GM18861 (cell line): Measurements from ENCODE around the gene TLN1.

Experiments used
- ATAC-seq: cut with Tn5 transposase; IDR thresholded peaks from one replicate; pipeline ENCODE4 v1.9.1; 2021; ENCODE audit not compliant: unreplicated experiment

TLN1 gene, protein sequence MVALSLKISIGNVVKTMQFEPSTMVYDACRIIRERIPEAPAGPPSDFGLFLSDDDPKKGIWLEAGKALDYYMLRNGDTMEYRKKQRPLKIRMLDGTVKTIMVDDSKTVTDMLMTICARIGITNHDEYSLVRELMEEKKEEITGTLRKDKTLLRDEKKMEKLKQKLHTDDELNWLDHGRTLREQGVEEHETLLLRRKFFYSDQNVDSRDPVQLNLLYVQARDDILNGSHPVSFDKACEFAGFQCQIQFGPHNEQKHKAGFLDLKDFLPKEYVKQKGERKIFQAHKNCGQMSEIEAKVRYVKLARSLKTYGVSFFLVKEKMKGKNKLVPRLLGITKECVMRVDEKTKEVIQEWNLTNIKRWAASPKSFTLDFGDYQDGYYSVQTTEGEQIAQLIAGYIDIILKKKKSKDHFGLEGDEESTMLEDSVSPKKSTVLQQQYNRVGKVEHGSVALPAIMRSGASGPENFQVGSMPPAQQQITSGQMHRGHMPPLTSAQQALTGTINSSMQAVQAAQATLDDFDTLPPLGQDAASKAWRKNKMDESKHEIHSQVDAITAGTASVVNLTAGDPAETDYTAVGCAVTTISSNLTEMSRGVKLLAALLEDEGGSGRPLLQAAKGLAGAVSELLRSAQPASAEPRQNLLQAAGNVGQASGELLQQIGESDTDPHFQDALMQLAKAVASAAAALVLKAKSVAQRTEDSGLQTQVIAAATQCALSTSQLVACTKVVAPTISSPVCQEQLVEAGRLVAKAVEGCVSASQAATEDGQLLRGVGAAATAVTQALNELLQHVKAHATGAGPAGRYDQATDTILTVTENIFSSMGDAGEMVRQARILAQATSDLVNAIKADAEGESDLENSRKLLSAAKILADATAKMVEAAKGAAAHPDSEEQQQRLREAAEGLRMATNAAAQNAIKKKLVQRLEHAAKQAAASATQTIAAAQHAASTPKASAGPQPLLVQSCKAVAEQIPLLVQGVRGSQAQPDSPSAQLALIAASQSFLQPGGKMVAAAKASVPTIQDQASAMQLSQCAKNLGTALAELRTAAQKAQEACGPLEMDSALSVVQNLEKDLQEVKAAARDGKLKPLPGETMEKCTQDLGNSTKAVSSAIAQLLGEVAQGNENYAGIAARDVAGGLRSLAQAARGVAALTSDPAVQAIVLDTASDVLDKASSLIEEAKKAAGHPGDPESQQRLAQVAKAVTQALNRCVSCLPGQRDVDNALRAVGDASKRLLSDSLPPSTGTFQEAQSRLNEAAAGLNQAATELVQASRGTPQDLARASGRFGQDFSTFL (N-terminal part only)

DNA sequence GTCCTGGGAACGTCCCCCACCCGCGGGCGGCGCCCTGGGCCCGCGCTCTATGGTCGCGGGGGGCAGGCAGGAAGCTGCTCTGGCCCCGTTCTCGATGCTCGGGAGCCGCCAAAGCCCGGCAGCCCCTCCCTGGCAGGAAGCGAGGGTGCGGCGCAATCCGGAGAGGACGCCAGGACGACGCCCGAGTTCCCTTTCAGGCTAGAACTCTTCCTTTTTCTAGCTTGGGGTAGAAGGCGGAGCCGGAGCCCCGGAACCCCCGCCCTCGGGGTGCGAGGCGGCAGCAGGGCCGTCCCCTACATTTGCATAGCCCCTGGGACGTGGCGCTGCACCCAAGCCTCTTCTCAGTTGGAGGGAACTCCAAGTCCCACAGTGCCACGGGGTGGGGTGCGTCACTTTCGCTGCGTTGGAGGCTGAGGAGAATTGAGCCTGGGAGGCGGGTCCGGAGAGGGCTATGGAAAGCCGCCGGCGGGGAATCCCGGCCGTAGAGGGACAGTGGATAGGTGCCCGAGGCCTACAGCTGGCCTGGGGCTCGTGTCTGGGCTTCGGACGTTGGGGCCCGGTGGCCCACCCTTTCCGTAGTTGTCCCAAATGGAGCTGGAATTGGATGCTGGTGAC lies at the start of gene TLN1, which contains the start of gene CREB3:
Gene TLN1, minus strand, starts transcription at position 11 of the 615 bp plus-strand sequence. CDS start 6,501 bp downstream, outside the sequence.
Gene CREB3, plus strand, starts transcription at position 482 of the 615 bp plus-strand sequence. Its CDS starts 107 bp downstream, at position 589.
- ATAC-seq, result peak; percentile 71

- ATAC-seq, result no peak
These were observed 49.1 kb upstream of the TLN1 start for GRCh38 chr9:35781066-35781465.

GRCh38 chr9:35778496-35778895 lies 46.5 kb upstream of the TLN1 start:
- ATAC-seq, result no peak

- no peak for ATAC-seq
These were observed 44.0 kb upstream of the TLN1 start for GRCh38 chr9:35776018-35776417.

GRCh38 chr9:35774907-35775635 lies 43.1 kb upstream of the TLN1 start:
- no peak for ATAC-seq

- ATAC-seq, result no peak
These were observed 39.9 kb upstream of the TLN1 start for GRCh38 chr9:35771943-35772342.

DNA sequence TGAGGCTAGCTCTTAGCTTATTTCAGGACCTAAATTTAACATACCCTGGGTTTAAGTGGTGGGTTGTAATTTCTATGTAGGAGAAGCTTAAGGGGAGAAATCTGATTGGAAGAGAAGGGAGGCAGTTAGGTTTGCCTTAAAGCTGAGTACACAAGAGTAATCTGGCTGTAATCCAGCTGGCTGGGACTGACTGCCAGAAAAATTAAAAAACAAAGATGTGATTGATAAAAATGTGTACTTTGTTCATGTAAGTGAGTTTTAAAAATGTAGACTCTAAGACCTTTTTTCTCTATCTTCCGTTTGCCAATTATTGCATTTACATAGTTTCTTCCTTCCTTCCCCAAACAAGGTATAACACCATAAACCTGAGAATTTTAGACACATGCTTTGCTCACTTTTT lies 39.5 kb upstream of the TLN1 start:
- no peak for ATAC-seq

GRCh38 chr9:35771075-35771433 lies 39.1 kb upstream of the TLN1 start:
- ATAC-seq, result no peak

- no peak for ATAC-seq
These were observed 37.8 kb upstream of the TLN1 start for GRCh38 chr9:35769763-35770162.

DNA sequence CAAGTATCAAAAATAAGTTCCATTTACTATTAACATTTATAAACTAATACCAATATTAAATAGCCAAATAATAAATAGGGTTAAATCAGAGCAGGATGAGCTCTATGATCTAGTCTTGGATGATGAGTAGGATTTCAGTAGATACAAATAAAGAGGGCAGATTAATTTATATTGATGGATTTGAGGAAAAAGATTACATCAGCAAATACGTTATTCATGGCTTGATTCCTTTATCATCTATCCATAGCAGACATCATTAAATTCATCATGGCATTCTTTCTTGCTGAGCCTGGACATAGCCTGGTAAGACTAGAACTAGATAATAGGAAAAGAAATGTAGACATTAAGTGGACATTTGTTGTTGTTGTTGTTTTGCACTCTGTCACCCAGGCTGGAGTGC lies 35.5 kb upstream of the TLN1 start:
- ATAC-seq, result no peak

DNA sequence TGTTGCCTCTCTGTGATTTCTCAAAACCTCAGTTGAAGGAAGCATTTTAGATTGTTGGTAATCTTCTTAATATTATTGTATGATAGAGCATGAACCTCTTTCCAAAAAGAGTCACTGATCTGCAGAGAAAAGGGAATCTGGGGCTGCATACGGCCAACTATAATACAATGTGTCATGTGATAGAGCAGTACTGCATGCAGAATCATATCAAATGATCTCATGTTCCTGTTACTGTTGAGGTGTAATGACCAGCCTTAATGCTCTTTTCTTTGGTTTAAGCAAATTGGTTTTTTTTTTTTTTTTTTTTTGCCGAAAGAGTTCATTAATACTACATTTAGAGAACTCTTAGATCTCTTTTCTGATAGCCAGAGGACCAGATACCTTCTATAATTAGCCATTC lies 35.0 kb upstream of the TLN1 start:
- no peak for ATAC-seq

DNA sequence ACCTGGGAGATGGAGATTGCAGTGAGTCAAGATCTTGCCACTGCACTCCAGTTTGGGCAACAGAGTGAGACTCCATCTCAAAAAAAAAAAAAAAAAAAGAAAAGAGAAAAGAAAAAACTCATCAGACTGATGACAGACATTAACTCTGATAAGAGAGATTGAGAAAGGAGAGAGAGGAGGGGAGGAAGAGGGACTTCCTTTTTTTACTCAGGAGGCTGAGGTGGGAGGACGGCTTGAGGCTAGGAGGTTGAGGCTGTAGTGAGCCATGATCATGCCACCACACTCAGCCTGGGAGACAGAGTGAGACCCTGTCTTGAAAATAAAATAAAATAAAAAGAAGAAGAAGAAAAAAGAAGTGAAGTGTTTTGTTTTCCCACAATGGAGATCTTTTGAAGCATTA lies 31.8 kb upstream of the TLN1 start:
- ATAC-seq, result no peak

DNA sequence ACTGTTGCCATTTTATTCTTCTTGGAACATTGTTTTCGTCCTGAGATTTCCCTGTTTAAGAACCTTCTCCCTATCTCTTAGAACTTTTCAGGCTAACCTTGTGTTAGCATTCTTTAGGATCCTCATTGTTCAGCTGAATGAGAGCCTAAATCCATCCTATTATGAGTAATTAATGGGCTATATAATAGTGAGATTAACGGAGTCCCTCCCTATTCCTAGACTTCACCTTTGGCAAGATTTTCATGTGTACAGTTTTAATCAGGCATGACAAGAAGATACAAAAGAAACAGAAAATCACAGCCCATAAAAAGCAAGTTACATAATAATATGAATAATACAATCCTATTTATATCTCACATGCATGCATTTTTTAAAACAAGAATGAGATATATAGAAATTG lies 31.2 kb upstream of the TLN1 start:
- ATAC-seq, result no peak

GRCh38 chr9:35760651-35761050 lies 28.7 kb upstream of the TLN1 start:
- ATAC-seq, result no peak

GRCh38 chr9:35759795-35760194 lies 27.8 kb upstream of the TLN1 start:
- ATAC-seq, result no peak

- ATAC-seq, result no peak
These were observed 26.6 kb upstream of the TLN1 start for GRCh38 chr9:35758475-35759050.

DNA sequence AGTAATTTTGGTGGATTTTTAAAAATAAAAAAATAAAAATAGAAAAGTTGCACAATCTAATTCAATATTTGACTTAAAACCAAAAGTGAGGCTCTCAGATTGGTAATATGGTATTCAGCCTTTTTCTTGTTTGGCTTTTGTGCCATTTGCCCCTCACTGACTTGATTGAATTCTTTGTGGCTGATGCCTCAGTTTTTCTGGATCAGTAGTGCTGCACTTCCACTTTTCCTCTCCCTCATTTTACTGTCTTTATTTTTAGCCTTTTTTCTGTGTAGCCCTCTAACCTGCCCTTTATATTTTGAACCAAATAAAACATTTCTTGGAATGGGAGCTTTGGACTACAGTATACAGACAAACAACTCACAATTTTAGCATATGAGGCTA lies 25.9 kb upstream of the TLN1 start:
- no peak for ATAC-seq

GRCh38 chr9:35757226-35757891 lies 25.4 kb upstream of the TLN1 start:
- peak; percentile 22 for ATAC-seq
